PC-3 (cell line): ENCODE measurements around the gene EIF2B5. TPM values are rescaled to one million over a fixed set of nuclear protein-coding genes. Genes with fewer than 3 reads are reported as not detected.

ENCODE experiments used
- ATAC-seq: fragments of 200-7000 bp; cut with Tn5 transposase; 2 replicates; pipeline ENCODE4 v1.9.1; 2020; ENCODE audit warnings: mild to moderate bottlenecking, moderate library complexity
- BruUV-seq: library from RNA; stranded (reverse); fragments of 400-500 nt; replicated peaks from 2 replicates; lab custom pipeline; 2021; lab: Mats Ljungman, UMichigan
- CTCF ChIA-PET: fragments of 300-600 bp; sonication (Branson Sonifier 250); formaldehyde crosslinking; loops from one replicate; lab custom pipeline; 2022; ENCODE audit warnings: antibody characterized with exemption; lab: Charles Lee
- POLR2A ChIA-PET: fragments of 300-600 bp; sonication (Branson Sonifier 250); formaldehyde crosslinking; loops from one replicate; lab custom pipeline; 2022; ENCODE audit warnings: antibody characterized with exemption; ENCODE audit not compliant: unreplicated experiment; lab: Charles Lee
- DNase-seq: peaks from one replicate; pipeline ENCODE4 v3.0.0-alpha.2; 2015
- H2AFZ ChIP-seq: fragments of 300-600 bp; sonication (generic); 2 replicates; pipeline ENCODE4 v1.6.0; 2016; ENCODE audit warnings: antibody characterized with exemption, low read length
- H3F3A ChIP-seq: fragments of 300-600 bp; sonication (generic); one replicate; pipeline ENCODE4 v1.6.0; 2017; ENCODE audit warnings: antibody characterized with exemption, low read length, control low read depth, mild to moderate bottlenecking; ENCODE audit not compliant: unreplicated experiment
- H3K27ac ChIP-seq: fragments of 300-600 bp; sonication (generic); 2 replicates; pipeline ENCODE4 v1.5.1; 2016; ENCODE audit warnings: mild to moderate bottlenecking, low read length
- H3K27me3 ChIP-seq: fragments of 300-600 bp; sonication (generic); 2 replicates; pipeline ENCODE4 v1.6.1; 2016; ENCODE audit warnings: low read length, mixed read lengths
- H3K36me3 ChIP-seq: fragments of 300-600 bp; sonication (generic); 2 replicates; pipeline ENCODE4 v1.6.1; 2016; ENCODE audit warnings: low read depth, mixed run types, low read length, mixed read lengths
- H3K4me1 ChIP-seq: fragments of 300-600 bp; sonication (generic); 2 replicates; pipeline ENCODE4 v1.5.1; 2016; ENCODE audit warnings: low read length; ENCODE audit not compliant: insufficient read depth
- H3K4me2 ChIP-seq: fragments of 300-600 bp; sonication (generic); 2 replicates; pipeline ENCODE4 v1.6.0; 2016; ENCODE audit warnings: low read length
- H3K4me3 ChIP-seq: fragments of 300-600 bp; sonication (generic); 2 replicates; pipeline ENCODE4 v1.5.1; 2016; ENCODE audit warnings: mild to moderate bottlenecking, low read length, mixed read lengths
- H3K79me2 ChIP-seq: fragments of 300-600 bp; sonication (generic); 2 replicates; pipeline ENCODE4 v1.6.1; 2017; ENCODE audit warnings: low read length, mixed read lengths
- H3K9ac ChIP-seq: fragments of 300-600 bp; sonication (generic); 2 replicates; pipeline ENCODE4 v1.6.0; 2016; ENCODE audit warnings: mild to moderate bottlenecking, low read length
- H3K9me2 ChIP-seq: fragments of 300-600 bp; sonication (generic); replicated peaks from 2 replicates; pipeline ENCODE4 v1.6.1; 2016; ENCODE audit warnings: mixed run types, low read length, mixed read lengths
- H3K9me3 ChIP-seq: fragments of 300-600 bp; sonication (generic); 2 replicates; pipeline ENCODE4 v1.6.1; 2016; ENCODE audit warnings: low read length, mixed read lengths
- H4K20me1 ChIP-seq: fragments of 300-600 bp; sonication (generic); 2 replicates; pipeline ENCODE4 v1.6.1; 2016; ENCODE audit warnings: low read length, mixed read lengths
- CTCF ChIP-seq: fragments of 300-600 bp; sonication (generic); conservative IDR thresholded peaks from 2 replicates; pipeline ENCODE4 v1.5.1; 2017; ENCODE audit warnings: antibody characterized with exemption, low read depth, mild to moderate bottlenecking, low read length
- EZH2 ChIP-seq: fragments of 300-600 bp; sonication (generic); IDR thresholded peaks from one replicate; pipeline ENCODE4 v1.6.1; 2017; ENCODE audit warnings: antibody characterized with exemption, mild to moderate bottlenecking, low read length; ENCODE audit not compliant: unreplicated experiment
- EZH2phosphoT487 ChIP-seq: fragments of 300-600 bp; sonication (generic); IDR thresholded peaks from 2 replicates; pipeline ENCODE4 v1.6.1; 2018; ENCODE audit warnings: mild to moderate bottlenecking, antibody characterized with exemption, low read length, borderline replicate concordance
- intact Hi-C: fragments of 100-400 bp; cut with micrococcal nuclease; formaldehyde crosslinking; loops from 2 replicates; pipeline ENCODE4 v1.9.0; 2023
- total RNA-seq: library from RNA; depleted of rRNA; stranded (reverse); fragments of >200 nt; gene quantifications from 2 replicates; pipeline ENCODE4 v1.2.3, GENCODE V29; 2014

Gene EIF2B5
- total RNA-seq, 1 experiment from 2014 or later: 51.3 TPM

DNA sequence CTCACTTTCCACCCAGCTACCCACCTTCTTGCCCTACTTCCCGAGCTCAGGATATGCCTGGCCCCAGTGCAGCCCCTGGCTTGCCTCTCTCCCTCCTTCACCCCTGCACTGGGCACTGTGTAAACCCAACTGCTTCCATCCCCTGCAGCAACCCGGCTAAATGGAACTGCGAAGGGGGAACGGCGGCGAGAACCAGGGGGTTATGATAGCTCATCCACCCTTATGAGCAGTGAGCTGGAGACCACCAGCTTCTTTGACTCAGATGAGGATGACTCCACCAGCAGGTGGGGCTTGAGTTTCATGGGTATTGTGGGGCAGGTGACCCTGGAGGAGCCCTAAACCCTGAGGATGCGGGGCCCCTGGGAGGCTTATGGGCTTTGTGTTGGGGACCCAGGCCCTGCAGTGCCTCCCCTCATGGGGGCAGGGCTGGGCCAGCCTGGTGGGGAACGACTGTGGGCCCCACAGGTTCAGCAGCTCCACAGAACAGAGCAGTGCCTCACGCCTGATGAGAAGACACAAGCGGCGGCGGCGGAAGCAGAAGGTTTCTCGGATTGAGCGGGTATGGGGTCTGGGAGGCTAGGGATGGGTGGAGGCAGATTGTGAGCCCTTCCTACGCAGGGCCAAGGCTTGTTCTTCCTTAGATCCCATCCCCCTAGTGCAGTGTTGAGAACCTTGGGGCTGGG, 29.6 kb downstream of the EIF2B5 start:
- Histone ChIP-seq H3K4me3 (no peak overlapping the region), H4K20me1 (no peaks in the 10 kb centered on the region), H3K79me2 (peaks cover 33% of the 10 kb centered on the region), H3K27ac (no peak overlapping the region), H3K9ac (no peak overlapping the region), H3K36me3 (peaks cover 33% of the 10 kb centered on the region), H3F3A (no peaks in the 10 kb centered on the region), H3K9me3 (no peaks in the 10 kb centered on the region), H2AFZ (no peak overlapping the region), H3K27me3 (no peaks in the 10 kb centered on the region), H3K4me1 (peaks cover 27% of the 10 kb centered on the region), H3K9me2 (no peaks in the 10 kb centered on the region), H3K4me2 (no peak overlapping the region)
- no TSS peak for BruUV-seq
- TF ChIP-seq EZH2phosphoT487 (no peak), EZH2 (no peak), CTCF (no peak)
- intact Hi-C loops: no loop called here
- POLR2A ChIA-PET: no interaction called here
- CTCF ChIA-PET: no interaction called here
- no peak for ATAC-seq
- DNase-seq: no peak

- no peaks in the 10 kb centered on the region for H3K27me3 ChIP-seq
- no peak overlapping the region for H2AFZ ChIP-seq
- H3K4me2 ChIP-seq: no peak overlapping the region
- H3K4me1 ChIP-seq: peaks cover 21% of the 10 kb centered on the region
- DNase-seq (no peak), ATAC-seq (no peak)
- ChIA-PET CTCF (no interaction called here), POLR2A (no interaction called here)
- peaks cover 33% of the 10 kb centered on the region for H3K36me3 ChIP-seq
- peaks cover 27% of the 10 kb centered on the region for H3K79me2 ChIP-seq
- H3K9ac ChIP-seq: no peak overlapping the region
- no peaks in the 10 kb centered on the region for H3K9me3 ChIP-seq
- no peak overlapping the region for H3K4me3 ChIP-seq
- no peaks in the 10 kb centered on the region for H4K20me1 ChIP-seq
- no peak for TF ChIP-seq EZH2
- TF ChIP-seq EZH2phosphoT487: no peak
- no peak for TF ChIP-seq CTCF
- intact Hi-C loops: no loop called here
- no peaks in the 10 kb centered on the region for H3K9me2 ChIP-seq
- H3K27ac ChIP-seq: no peak overlapping the region
- H3F3A ChIP-seq: no peaks in the 10 kb centered on the region
- no TSS peak for BruUV-seq
Observed at GRCh38 chr3:184165543-184165942, 30.4 kb downstream of the EIF2B5 start.

DNA sequence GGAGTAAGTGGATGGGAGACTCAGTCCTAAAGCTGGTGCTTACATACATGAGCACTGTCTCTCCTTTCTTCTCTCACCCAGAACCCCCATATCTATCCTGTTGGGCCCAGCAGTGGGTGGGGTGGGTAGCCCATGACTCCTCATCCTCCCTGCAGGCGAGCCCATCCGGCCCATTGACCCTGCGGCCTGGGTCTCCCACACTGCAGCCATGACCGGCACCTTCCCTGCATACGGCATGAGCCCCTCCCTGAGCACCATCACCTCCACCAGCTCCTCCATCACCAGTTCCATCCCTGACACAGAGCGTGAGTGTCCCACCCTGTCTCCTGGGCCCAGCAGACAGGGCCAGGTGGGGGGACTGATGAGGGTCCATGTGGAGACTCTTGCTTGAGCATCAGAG, 31.5 kb downstream of the EIF2B5 start:
- intact Hi-C loops: no loop called here
- no peak overlapping the region for H3K9ac ChIP-seq
- TF ChIP-seq EZH2: no peak
- TF ChIP-seq CTCF: no peak
- no peak for TF ChIP-seq EZH2phosphoT487
- H3K36me3 ChIP-seq: peaks cover 33% of the 10 kb centered on the region
- H3K9me3 ChIP-seq: no peaks in the 10 kb centered on the region
- H3K4me2 ChIP-seq: no peak overlapping the region
- H3K4me1 ChIP-seq: peaks cover 24% of the 10 kb centered on the region
- no peaks in the 10 kb centered on the region for H3K9me2 ChIP-seq
- H2AFZ ChIP-seq: no peak overlapping the region
- H3K27me3 ChIP-seq: no peaks in the 10 kb centered on the region
- no peak overlapping the region for H3K27ac ChIP-seq
- ATAC-seq (no peak), DNase-seq (no peak)
- H3K79me2 ChIP-seq: peaks cover 16% of the 10 kb centered on the region
- ChIA-PET POLR2A (no interaction called here), CTCF (no interaction called here)
- no peak overlapping the region for H3K4me3 ChIP-seq
- H4K20me1 ChIP-seq: no peaks in the 10 kb centered on the region
- BruUV-seq: no TSS peak
- no peaks in the 10 kb centered on the region for H3F3A ChIP-seq
